CD4-positive, CD25-positive, alpha-beta regulatory T cell (primary cell): ENCODE data around the gene ZNF57. TPM values are rescaled to one million over a fixed set of nuclear protein-coding genes. Genes with fewer than 3 reads are reported as not detected.

Source experiments
- ATAC-seq, 2 donors: fragments of 150-1000 bp; cut with Tn5 transposase; one replicate each; pipeline ENCODE4 v1.10.0; 2021; ENCODE audit warnings: low read depth in 2 of 2, moderate number of reproducible peaks in 2 of 2, moderate library complexity in 1 of 2
- DNase-seq, 3 donors: peaks; one replicate each; pipeline versions ENCODE4 v3.0.0 to v3.0.0-alpha.2; 2012 to 2022; ENCODE audit warnings: mixed read lengths in 1 of 3
- H3K27ac ChIP-seq: one replicate; pipeline ENCODE4 v1.7.0; 2013; ENCODE audit warnings: mild to moderate bottlenecking, low read length; ENCODE audit not compliant: insufficient read depth, poor library complexity, severe bottlenecking
- H3K27me3 ChIP-seq: one replicate; pipeline ENCODE4 v1.7.0; 2013; ENCODE audit warnings: low read length; ENCODE audit not compliant: control insufficient read depth, insufficient read depth
- H3K36me3 ChIP-seq: one replicate; pipeline ENCODE4 v1.7.0; 2013; ENCODE audit warnings: mild to moderate bottlenecking, low read length, moderate library complexity; ENCODE audit not compliant: control insufficient read depth, insufficient read depth
- H3K4me1 ChIP-seq: 2 replicates; pipeline ENCODE4 v1.7.0; 2013; ENCODE audit warnings: mild to moderate bottlenecking, low read length; ENCODE audit not compliant: insufficient read depth, control insufficient read depth, poor library complexity, severe bottlenecking
- H3K4me3 ChIP-seq: one replicate; pipeline ENCODE4 v1.7.0; 2013; ENCODE audit warnings: low read depth, mild to moderate bottlenecking, low read length, moderate library complexity
- H3K9me3 ChIP-seq, 2 experiments: 1 replicate in 1 of 2; 2 replicates in 1 of 2; pipeline ENCODE4 v1.7.0; 2013; ENCODE audit warnings: low read length in 2 of 2, mild to moderate bottlenecking in 1 of 2, moderate library complexity in 1 of 2; ENCODE audit not compliant: control insufficient read depth in 2 of 2
- H3K27ac Mint-ChIP-seq, 3 donors: one replicate each; pipeline ENCODE4 v1.8.0; 2020 to 2022; ENCODE audit warnings: mild to moderate bottlenecking in 3 of 3, mixed read lengths in 3 of 3, moderate library complexity in 2 of 3
- H3K27me3 Mint-ChIP-seq: one replicate; pipeline ENCODE4 v1.8.0; 2022; ENCODE audit warnings: mild to moderate bottlenecking, mixed read lengths
- H3K36me3 Mint-ChIP-seq: one replicate; pipeline ENCODE4 v1.8.0; 2020; ENCODE audit warnings: mixed read lengths
- H3K4me1 Mint-ChIP-seq, 4 donors: one replicate each; pipeline ENCODE4 v1.8.0; 2020 to 2022; ENCODE audit warnings: mixed read lengths in 4 of 4, mild to moderate bottlenecking in 1 of 4
- H3K4me3 Mint-ChIP-seq, 4 donors: one replicate each; pipeline ENCODE4 v1.8.0; 2020 to 2022; ENCODE audit warnings: mild to moderate bottlenecking in 4 of 4, mixed read lengths in 4 of 4, moderate library complexity in 3 of 4
- H3K9me3 Mint-ChIP-seq, 7 donors: one replicate each; pipeline ENCODE4 v1.8.0; 2020 to 2022; ENCODE audit warnings: mixed read lengths in 7 of 7, mild to moderate bottlenecking in 3 of 7, moderate library complexity in 2 of 7
- polyA plus RNA-seq, 4 donors: library from polyadenylated mRNA; unstranded; fragments of 300-500 nt; fragmentation: Illumina TruSeq; gene quantifications; one replicate each; pipeline ENCODE4 v1.2.3, GENCODE V29; 2021
- total RNA-seq: library from RNA; stranded (reverse); gene quantifications from one replicate; pipeline ENCODE4 v1.2.3, GENCODE V29; 2022

Gene ZNF57
- total and polyA plus RNA-seq, 5 donors from 2014 or later = 3.0 to 7.6 (median 3.8) TPM

DNA sequence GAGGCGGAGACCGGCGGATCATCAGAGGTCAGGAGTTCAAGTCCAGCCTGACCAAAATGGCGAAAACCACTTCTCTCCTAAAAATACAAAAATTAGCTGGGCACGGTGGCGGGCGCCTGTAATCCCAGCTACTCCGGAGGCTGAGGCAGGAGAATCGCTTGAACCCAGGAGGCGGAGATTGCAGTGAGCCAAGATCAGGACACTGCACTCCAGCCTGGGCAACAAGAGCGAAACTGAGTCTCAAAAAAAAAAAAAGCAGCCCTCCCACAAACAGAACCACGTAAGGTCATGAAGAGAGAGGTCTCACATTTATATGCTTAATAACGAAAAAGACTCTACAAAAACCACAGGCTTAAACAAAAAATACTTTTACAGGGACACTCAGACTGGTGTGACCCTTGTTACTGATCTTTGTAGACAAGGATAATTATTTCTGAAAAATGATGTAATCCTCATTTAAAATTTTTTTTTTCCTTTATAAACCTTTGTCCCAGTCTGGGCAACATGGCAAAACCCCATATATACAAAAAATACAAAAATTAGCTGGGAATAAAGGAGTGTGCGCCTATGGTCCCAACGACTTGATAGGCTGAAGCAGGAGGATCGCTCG is 45.0 kb downstream of the ZNF57 start:
- Histone ChIP-seq H3K36me3 (no peaks in the 10 kb centered on the region), H3K27ac (peak overlapping the region; percentile 88), H3K4me1 (peaks cover 27% of the 10 kb centered on the region), H3K27me3 (no peaks in the 10 kb centered on the region), H3K9me3 (no peaks in the 10 kb centered on the region), H3K4me3 (peak overlapping the region; percentile 13)
- Mint-ChIP-seq H3K27me3 (peaks cover 6% of the 10 kb centered on the region), H3K4me3 (peak overlapping the region; percentile 92 to 99 (median 97)), H3K9me3 (no peaks in the 10 kb centered on the region), H3K36me3 (peaks cover 3% of the 10 kb centered on the region), H3K4me1 (peaks cover 4 to 52% (median 18%) of the 10 kb centered on the region in 4 donors), H3K27ac (peak overlapping the region; percentile 93 to 99 (median 97))
- ATAC-seq (no peak), DNase-seq (no peak)

- H3K4me3 ChIP-seq = peak overlapping the region; percentile 88
- Mint-ChIP-seq H3K4me1 (peaks cover 8 to 40% (median 18%) of the 10 kb centered on the region in 4 donors), H3K4me3 (peak overlapping the region; percentile 85 to 98 (median 96)), H3K36me3 (no peaks in the 10 kb centered on the region), H3K27me3 (peaks cover 3% of the 10 kb centered on the region), H3K9me3 (no peaks in the 10 kb centered on the region), H3K27ac (peak overlapping the region; percentile 94 to 100 (median 98))
- H3K4me1 ChIP-seq = peaks cover 19% of the 10 kb centered on the region
- H3K27me3 ChIP-seq = no peaks in the 10 kb centered on the region
- no peaks in the 10 kb centered on the region for H3K36me3 ChIP-seq
- H3K9me3 ChIP-seq = no peaks in the 10 kb centered on the region
- H3K27ac ChIP-seq = peak overlapping the region; percentile 95
- no peak for DNase-seq
- ATAC-seq = no peak
Observed at GRCh38 chr19:2949939-2950285, 49.2 kb downstream of the ZNF57 start.

GRCh38 chr19:2950286-2951124 is 49.8 kb downstream of the ZNF57 start:
- Histone ChIP-seq H3K4me3 (peak overlapping the region; percentile 89), H3K4me1 (peaks cover 15% of the 10 kb centered on the region), H3K36me3 (no peaks in the 10 kb centered on the region), H3K27me3 (no peaks in the 10 kb centered on the region), H3K9me3 (no peaks in the 10 kb centered on the region), H3K27ac (peak overlapping the region; percentile 95)
- H3K4me3 Mint-ChIP-seq = peak overlapping the region; percentile 85 to 98 (median 96)
- H3K27ac Mint-ChIP-seq = peak overlapping the region; percentile 94 to 100 (median 98)
- peaks cover 6 to 35% (median 16%) of the 10 kb centered on the region in 4 donors for H3K4me1 Mint-ChIP-seq
- H3K36me3 Mint-ChIP-seq = no peaks in the 10 kb centered on the region
- no peaks in the 10 kb centered on the region for H3K9me3 Mint-ChIP-seq
- ATAC-seq (peak; percentile 98), DNase-seq (peak; percentile 99 to 100 (median 100))
- H3K27me3 Mint-ChIP-seq = no peaks in the 10 kb centered on the region

- Mint-ChIP-seq H3K27ac (no peak overlapping the region), H3K4me1 (peaks cover 6 to 25% (median 16%) of the 10 kb centered on the region in 4 donors), H3K36me3 (no peaks in the 10 kb centered on the region), H3K27me3 (peaks cover 5% of the 10 kb centered on the region), H3K4me3 (no peak overlapping the region), H3K9me3 (no peaks in the 10 kb centered on the region)
- H3K4me1 ChIP-seq = peaks cover 12% of the 10 kb centered on the region
- H3K4me3 ChIP-seq = no peak overlapping the region
- DNase-seq (no peak), ATAC-seq (no peak)
- no peaks in the 10 kb centered on the region for H3K9me3 ChIP-seq
- H3K36me3 ChIP-seq = no peaks in the 10 kb centered on the region
- H3K27ac ChIP-seq = no peak overlapping the region
- H3K27me3 ChIP-seq = no peaks in the 10 kb centered on the region
Observed at GRCh38 chr19:2952953-2953481, 52.3 kb downstream of the ZNF57 start.

DNA sequence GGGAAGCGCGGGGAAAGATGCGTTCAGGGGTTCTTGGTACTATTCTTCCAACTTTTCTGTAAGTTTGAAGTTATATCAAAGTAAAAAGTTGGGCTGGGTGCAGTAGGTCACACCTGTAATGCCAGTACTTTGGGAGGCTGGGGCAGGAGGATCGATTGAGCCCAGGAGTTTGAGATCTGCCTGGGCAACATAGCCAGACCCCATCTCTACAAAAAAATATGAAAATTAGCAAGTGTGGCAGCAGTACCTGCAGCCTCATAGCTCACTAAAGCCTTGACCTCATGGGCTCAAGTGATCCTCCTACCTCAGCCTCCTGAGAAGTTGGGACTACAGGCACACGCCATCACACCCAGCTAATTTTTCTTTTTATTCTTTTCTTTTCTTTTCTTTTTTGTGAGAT is 56.4 kb downstream of the ZNF57 start:
- no peaks in the 10 kb centered on the region for H3K9me3 Mint-ChIP-seq
- Histone ChIP-seq H3K27me3 (no peaks in the 10 kb centered on the region), H3K36me3 (no peaks in the 10 kb centered on the region), H3K9me3 (no peaks in the 10 kb centered on the region), H3K4me1 (no peaks in the 10 kb centered on the region), H3K27ac (no peak overlapping the region), H3K4me3 (no peak overlapping the region)
- ATAC-seq (no peak), DNase-seq (no peak)
- H3K4me3 Mint-ChIP-seq = no peak overlapping the region
- H3K27me3 Mint-ChIP-seq = peaks cover 5% of the 10 kb centered on the region
- peaks cover 0 to 4% (median 3%) of the 10 kb centered on the region in 4 donors for H3K4me1 Mint-ChIP-seq
- H3K36me3 Mint-ChIP-seq = peaks cover 3% of the 10 kb centered on the region
- H3K27ac Mint-ChIP-seq = no peak overlapping the region

GRCh38 chr19:2960120-2960519 is 59.4 kb downstream of the ZNF57 start:
- H3K27ac Mint-ChIP-seq = no peak overlapping the region
- H3K36me3 ChIP-seq = no peaks in the 10 kb centered on the region
- H3K27me3 Mint-ChIP-seq = peaks cover 5% of the 10 kb centered on the region
- peaks cover 4% of the 10 kb centered on the region for H3K36me3 Mint-ChIP-seq
- no peak overlapping the region for H3K4me3 ChIP-seq
- H3K27me3 ChIP-seq = no peaks in the 10 kb centered on the region
- no peaks in the 10 kb centered on the region for H3K4me1 ChIP-seq
- no peak for DNase-seq
- H3K9me3 ChIP-seq = no peaks in the 10 kb centered on the region
- H3K4me3 Mint-ChIP-seq = no peak overlapping the region
- ATAC-seq = no peak
- H3K27ac ChIP-seq = no peak overlapping the region
- H3K4me1 Mint-ChIP-seq = peaks cover 0 to 5% (median 4%) of the 10 kb centered on the region in 4 donors
- no peaks in the 10 kb centered on the region for H3K9me3 Mint-ChIP-seq

GRCh38 chr19:2962018-2962670 is 61.4 kb downstream of the ZNF57 start:
- Mint-ChIP-seq H3K36me3 (peaks cover 4% of the 10 kb centered on the region), H3K9me3 (no peaks in the 10 kb centered on the region), H3K27ac (peak overlapping the region; percentile 80 to 90 (median 87)), H3K27me3 (no peaks in the 10 kb centered on the region), H3K4me1 (peaks cover 0 to 5% (median 4%) of the 10 kb centered on the region in 4 donors), H3K4me3 (peak overlapping the region in 2 of 4 donors; percentile 1 to 20)
- H3K4me3 ChIP-seq = no peak overlapping the region
- H3K9me3 ChIP-seq = no peaks in the 10 kb centered on the region
- H3K4me1 ChIP-seq = no peaks in the 10 kb centered on the region
- H3K36me3 ChIP-seq = no peaks in the 10 kb centered on the region
- H3K27ac ChIP-seq = no peak overlapping the region
- DNase-seq = peak; percentile 30 to 85 (median 75)
- H3K27me3 ChIP-seq = no peaks in the 10 kb centered on the region
- peak; percentile 58 to 60 for ATAC-seq
